HG02642 (cell line): ENCODE data around the gene CLBA1.

Experiments used
- ATAC-seq: cut with Tn5 transposase; IDR thresholded peaks from one replicate; pipeline ENCODE4 v1.9.1; 2021; ENCODE audit warnings: mild to moderate bottlenecking; ENCODE audit not compliant: unreplicated experiment, poor library complexity

The CLBA1 gene

GRCh38 chr14:104967386-104968152 lies 18.0 kb upstream of the CLBA1 start:
- no peak for ATAC-seq

DNA sequence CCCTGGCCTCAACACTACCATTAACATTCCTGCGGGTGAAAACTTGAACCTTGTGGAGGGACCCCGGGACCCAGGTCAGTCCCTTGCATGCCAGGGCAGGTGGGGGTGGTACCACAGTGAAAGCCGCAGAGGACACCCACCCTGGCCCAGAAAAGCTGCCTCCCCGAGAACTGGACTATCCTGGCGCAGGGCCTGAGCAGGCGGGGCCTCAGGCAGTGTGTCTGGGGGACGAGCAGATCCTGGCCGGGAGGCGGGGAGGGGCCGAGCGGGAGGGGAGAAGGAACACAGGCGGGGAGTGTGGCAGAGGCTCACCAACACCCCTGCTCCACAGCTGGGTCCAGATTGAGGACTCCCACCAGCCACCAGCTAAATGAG lies 17.4 kb upstream of the CLBA1 start:
- ATAC-seq: no peak

- ATAC-seq: no peak
These were observed 16.8 kb upstream of the CLBA1 start for GRCh38 chr14:104968541-104969401.

DNA sequence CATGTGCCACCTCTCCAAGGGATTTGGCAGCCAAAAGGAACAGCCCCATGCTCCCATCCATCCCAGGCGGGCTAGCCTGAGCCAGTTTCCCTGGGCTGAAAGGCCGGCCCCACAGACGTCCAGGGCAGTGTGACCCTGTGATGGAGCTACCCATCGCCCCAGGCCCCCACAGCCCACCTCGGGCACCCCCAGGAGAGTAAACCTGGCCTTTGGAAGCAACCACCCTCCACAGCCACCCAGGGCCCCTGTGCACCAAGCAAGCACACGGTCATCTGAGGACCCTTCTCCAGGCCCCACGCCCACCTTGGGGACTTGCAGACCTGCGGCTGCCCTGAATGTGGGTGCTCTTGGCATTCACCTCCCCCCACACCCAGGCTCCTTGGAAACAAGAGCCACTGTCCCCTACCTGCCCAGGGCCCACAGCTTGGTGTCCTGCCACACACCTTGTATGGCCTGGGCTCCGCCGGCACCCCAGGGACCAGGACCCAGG lies 15.8 kb upstream of the CLBA1 start:
- ATAC-seq: no peak

- no peak for ATAC-seq
These were observed 15.1 kb upstream of the CLBA1 start for GRCh38 chr14:104970231-104971068.

GRCh38 chr14:104971447-104972240 lies 13.9 kb upstream of the CLBA1 start:
- ATAC-seq: no peak

DNA sequence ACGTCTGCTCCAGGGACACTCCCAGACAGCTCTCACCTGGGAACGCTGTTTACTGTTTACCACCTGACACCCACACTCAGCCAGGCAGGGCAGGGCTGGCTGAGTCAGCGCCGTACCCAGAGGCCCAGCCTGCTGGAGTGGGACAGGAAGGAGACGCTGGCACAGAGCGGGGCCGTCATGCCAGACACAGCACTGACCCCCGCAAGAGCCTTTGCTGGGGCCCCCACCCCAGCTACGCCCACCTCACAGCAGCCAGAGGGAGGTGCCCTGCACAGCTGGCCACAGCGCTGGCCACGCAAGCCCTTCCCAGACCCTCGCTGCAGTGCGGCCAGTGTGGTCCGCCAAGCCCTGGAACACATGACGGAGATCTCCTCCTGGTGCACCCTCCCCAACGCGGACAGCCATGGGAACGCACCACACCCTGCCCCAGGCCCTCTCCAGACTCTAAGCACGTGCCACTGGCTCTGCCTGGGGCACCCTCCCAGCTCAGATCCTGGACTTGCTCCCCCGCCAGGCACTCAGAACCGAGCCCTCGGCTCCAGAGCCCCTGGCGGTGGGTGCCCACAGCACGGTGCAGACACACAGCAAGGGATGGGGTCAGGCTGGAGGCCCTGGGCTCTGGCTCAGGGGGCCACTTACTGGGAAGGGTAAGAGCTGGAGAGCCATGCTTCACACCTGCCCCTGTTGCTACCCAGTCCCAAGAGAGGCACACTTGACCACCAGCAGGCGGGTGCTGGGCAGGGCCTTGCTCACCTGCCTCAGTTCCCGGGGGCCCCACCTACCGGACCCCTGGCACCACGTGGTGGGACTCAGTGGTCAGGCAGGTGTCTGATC lies 13.1 kb upstream of the CLBA1 start:
- no peak for ATAC-seq

DNA sequence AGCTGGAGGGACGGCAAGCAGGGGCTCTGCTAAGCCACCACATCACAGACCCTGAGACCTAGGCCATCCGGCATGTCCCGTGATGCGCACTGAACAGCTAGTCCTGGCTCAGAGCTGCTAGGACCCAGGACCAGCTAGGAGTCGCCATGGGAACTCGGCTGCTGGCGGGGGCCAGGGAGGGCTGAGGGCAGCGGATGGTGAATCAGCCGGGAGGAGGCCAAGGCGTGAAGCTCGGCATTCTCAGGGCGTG lies 12.5 kb upstream of the CLBA1 start:
- no peak for ATAC-seq

DNA sequence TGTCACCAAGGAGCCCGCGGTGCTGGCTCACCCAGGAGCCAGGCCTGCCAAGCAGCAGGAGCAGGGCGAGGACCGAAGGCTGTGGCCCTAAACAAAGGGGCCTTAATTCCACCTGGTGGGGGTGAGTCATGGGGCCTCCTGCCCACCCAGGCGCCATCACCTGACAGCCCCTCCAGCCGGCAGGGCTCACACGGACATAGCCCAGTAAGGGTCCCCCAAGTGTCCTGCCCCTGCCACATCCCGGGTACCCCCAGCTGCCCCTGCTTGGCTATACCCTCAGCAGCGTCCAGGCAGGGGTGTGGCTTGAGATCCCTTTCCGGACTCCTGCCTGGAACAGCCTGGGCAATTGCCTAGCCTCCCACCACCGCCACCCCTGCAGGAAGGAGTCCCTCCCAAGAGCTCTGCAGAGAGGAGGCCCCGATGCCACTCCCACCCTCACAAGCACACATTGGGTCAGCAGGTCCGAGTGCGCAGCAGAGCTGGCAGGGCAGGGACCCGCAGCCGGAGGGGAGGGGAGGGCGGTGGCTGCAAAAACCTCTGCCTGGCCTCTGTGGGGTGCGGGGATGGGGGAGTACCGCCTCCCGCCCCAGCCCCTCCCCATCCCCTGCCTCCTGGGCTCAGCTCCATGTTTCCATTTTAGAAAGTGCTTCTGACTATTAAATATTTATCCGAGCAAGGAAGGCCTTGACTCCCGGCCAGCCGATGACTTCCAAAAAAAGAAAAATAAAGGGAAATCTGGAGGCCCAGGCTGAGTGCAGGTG lies 12.0 kb upstream of the CLBA1 start:
- no peak for ATAC-seq

- no peak for ATAC-seq
These were observed 11.4 kb upstream of the CLBA1 start for GRCh38 chr14:104974146-104974541.

DNA sequence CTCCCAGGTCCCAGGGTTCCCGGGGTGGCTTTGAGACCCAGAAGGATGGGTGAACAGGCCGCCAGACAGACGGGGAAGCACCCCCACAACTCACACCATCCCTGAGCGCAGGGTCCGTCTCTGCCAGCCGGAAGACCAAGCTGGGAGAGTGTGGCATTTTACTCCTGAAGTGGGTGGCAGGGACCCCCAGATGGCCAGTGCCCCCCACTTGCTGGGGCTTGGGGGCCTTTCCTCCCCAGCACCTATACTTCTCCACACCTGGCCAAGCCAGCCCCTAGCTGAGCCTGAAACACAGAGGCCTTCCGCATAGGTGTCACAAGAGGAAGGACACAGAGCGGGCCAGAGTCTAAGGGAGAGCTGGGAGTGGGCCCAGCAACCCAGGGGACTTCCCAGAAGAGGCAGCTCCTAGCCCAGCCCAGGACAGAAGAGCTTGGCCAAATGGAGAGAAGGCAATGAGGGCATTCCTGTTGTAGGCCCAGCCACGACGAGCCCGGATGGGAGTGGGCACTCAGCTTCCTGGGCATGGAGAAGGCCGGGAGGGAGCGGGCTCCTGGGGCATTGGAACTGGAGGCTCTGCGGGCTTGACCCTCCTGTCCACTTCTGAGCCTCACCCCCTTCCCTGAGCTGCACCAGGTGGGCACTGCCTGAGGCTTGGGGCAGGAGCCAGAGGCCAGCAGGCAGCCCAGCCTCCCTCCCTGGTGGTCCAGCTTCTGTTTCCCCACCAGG lies 10.8 kb upstream of the CLBA1 start:
- ATAC-seq: no peak

GRCh38 chr14:104975481-104976197 lies 9.9 kb upstream of the CLBA1 start:
- ATAC-seq: no peak

DNA sequence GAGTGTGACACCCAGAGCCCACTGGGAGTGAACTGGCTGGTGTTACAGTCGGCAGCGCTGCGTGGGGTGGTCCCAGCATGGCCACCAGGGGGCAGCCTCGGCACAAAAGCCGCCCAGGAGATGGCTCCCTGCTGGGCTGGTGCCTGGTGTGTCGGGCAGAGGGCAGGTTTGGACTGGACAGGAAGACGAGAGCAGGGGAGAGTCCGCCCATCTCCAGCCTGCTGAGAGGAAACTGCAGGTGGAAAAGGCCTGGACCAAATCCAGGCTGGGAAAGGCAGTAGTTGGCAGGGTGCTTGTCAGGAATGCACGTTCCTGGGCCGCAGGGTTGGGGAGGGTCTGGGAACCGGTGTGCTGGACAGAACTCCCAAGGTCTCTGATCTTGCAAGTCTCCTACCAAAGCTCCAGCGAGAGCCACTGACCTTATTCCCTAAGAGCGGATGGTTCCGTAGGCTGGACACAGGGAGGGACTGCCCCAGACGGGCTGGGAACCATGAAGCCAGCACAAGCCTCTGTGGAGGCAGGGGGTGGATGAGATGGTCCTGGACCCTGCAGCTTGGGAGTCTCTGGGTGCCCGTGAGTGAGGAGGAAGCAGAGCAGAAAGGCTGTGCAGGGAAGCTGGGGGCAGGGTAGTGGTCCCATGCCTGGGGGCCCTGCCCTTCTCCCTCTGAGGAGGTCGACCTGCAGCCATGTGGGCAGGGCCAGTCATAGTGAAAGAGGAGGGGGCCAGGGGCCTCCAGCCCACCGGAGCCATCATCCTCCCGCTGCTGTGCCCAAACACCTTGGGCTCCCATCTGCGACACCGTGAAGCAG lies 9.2 kb upstream of the CLBA1 start:
- peak; percentile 50 for ATAC-seq

DNA sequence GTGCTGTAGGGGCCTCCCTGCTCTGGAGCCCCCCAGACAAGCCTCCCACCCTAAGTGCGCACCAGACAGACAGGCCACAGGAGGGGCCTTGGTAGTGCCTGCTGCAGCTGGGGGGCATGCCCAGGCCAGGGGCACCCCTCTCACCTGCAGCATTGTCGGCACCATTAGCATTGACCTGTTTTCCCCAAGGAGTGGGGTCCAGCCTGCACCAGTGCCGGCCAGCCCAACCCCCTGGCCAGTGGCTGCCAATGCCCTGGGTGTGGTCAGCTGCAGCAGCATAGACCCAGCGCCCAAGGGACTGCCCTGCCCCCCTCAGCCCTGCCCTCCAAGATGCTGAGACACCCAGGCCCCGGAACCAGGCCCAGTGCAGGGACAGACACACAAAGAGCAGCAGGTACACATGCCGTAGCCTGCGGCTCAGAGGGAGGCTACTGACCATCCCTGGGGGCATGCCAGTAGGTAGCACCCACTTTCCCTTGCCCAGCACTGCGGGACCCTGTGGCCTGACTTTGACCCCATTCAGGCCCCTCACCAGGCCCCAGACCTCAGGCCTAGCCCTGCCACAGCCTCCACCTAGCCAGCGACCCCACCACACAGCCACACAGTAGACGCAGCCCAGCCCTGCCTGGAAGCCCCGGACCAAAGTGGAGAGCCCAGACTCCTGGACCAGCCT lies 8.4 kb upstream of the CLBA1 start:
- ATAC-seq: no peak

DNA sequence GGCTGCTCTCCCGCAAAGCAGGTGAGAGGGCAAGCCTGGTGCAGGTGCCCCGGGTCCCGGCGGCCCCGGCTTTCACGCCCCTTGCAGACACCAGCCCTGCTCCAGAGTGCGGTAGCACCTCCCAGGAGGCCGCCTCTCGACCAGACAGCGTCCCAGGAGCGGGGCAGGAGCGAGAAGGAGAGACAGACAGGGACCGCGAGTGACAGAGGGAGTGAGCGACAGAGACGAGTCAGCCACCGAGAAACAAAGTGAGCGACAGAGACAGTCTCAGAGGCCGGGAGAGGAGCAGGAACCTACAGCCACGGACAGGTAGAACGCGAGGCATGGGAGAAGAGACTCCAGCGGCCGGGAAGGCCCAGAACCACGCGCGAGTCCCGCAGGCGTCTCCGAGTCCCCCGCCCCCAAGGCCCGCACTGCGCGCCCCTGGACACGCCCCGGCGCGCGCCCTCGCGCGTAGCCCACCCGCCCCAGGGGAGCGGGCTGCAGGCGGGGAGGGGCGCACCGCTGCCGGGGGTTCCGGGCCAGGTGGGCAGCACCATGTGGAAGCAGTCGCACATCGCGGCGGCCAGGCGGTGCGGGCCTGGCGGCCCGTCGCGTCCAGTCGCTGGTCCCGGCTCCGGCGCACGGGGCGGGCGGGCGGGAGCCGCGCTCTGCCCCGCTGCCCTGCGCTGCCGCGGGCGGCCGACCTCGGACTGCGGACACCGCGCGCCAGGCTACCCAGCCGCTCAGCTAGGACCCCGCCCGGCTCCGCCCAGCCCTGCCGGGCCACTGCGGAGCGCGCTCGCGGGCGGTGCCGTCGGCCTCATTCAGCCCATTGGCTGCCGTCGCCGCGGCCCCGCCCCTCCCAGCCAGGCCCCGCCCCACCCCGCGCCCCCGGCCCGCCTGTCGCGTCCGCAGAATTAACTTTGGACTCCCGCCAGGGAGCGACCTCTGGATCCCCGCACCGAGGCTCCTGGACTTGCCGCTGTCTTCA lies 7.6 kb upstream of the CLBA1 start, which contains the start of gene AHNAK2:
Gene AHNAK2 (minus strand): TSS at position 694 of the 973 bp plus-strand sequence. CDS start 137 bp downstream, at position 557.
- ATAC-seq: no peak
